GM18499 (cell line): Measurements from ENCODE around the gene DZIP1.

ENCODE experiments used
- ATAC-seq: cut with Tn5 transposase; IDR thresholded peaks from one replicate; pipeline ENCODE4 v1.9.1; 2021; ENCODE audit warnings: moderate number of reproducible peaks; ENCODE audit not compliant: insufficient read depth, unreplicated experiment

The DZIP1 gene

GRCh38 chr13:95553581-95554385 lies 90.7 kb downstream of the DZIP1 start:
- no peak for ATAC-seq

GRCh38 chr13:95552539-95553441 lies 91.7 kb downstream of the DZIP1 start, which contains the start of gene CLDN10:
CLDN10 (plus strand) TSS chr13:95552720; CDS start chr13:95552754, 34 bp downstream.
- ATAC-seq, result no peak

- ATAC-seq, result no peak
Measured at GRCh38 chr13:95552208-95552538, 92.3 kb downstream of the DZIP1 start.

GRCh38 chr13:95547531-95548167 lies 96.9 kb downstream of the DZIP1 start:
- no peak for ATAC-seq

GRCh38 chr13:95546919-95547318 lies 97.6 kb downstream of the DZIP1 start:
- no peak for ATAC-seq

- no peak for ATAC-seq
Measured at GRCh38 chr13:95544293-95544692, 100.2 kb downstream of the DZIP1 start.

GRCh38 chr13:95541911-95542474 lies 102.5 kb downstream of the DZIP1 start:
- ATAC-seq, result no peak

- ATAC-seq, result no peak
Measured at GRCh38 chr13:95541308-95541707, 103.2 kb downstream of the DZIP1 start.

GRCh38 chr13:95540888-95541287 lies 103.6 kb downstream of the DZIP1 start:
- no peak for ATAC-seq

GRCh38 chr13:95536632-95537241 lies 107.8 kb downstream of the DZIP1 start:
- no peak for ATAC-seq

- no peak for ATAC-seq
Measured at GRCh38 chr13:95535243-95535642, 109.3 kb downstream of the DZIP1 start.

GRCh38 chr13:95533545-95534160 lies 110.9 kb downstream of the DZIP1 start:
- no peak for ATAC-seq

- ATAC-seq, result no peak
Measured at GRCh38 chr13:95530178-95530577, 114.3 kb downstream of the DZIP1 start.
